ENCODE measurements around the gene LRRC46.

Gene LRRC46

DNA sequence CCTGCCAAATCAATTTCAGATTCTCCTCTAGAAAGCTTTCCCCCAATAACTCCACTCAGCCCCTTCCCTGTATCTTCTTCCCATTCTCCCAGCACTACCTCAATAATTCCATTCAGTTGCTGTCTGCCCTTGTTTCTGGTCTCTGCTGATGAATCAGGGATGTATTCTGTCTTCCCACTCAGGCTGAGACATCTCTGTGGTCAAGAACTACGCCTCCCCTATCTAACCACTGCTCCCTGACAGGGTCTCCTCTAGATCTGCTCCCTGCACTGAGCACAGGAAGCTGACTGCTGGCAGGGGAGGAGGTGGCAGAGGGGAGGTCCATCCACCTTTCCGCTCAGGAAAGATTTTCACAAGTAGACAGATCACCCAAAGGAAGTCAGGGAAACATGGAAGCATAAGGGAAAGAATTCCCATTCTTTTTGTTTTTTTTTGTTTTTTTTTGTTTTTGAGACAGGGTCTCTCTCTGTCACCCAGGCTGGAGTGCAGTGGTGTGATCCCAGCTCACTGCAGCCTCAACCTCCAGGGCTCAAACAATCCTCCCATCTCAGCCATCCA lies 47.6 kb downstream of the LRRC46 start:
- DNase-seq: no peak

DNA sequence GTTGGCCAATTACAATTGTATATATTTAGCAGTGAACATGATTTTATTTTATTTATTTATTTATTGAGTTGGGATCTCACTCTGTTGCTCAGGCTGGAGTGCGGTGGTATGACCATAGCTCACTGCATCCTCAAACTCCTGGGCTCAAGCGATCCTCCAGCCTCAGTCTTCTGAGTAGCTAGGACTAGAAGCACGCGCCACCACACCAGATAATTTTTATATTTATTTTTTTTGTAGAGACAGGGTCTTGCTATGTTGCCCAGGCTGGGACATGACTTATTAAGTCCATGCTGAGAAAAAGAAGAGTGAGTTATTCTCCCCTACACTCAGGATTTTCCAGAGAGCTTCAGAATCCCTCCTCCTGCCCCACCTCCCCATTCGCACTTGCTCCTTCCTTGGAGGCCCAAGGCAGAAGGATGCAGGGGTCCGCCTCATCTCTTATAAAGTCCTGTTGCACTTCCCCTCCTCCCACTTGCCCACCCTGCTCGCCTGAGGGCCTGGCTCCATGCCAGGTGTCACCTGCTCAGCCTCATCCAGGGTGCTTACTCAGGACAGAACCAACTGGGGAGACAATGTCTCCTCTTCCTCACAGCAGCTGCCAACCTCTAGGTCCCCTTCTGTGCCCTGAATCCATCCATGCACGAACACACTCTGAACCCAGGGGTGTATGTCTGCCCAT lies 48.4 kb downstream of the LRRC46 start:
- DNase-seq: no peak

DNA sequence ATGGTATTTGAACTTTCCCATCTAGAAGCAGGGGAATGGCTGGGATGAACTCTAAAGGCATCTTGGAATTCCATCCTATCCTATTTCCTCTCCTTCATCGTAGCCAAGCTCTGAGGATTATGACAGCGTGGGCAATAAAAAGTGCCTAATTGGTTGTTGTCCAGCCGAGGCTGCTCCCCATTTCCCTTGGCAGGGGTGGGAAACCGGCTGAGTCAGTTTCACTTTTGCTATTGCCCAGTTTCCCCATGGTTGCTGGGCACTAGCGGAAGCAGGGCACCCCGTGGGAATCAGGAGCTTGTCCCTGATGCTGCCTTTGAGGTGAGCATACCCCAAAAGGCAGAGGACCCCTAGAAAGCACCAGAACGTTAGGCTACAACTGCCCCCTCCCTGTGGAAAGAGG lies 50.8 kb downstream of the LRRC46 start:
- DNase-seq: no peak

DNA sequence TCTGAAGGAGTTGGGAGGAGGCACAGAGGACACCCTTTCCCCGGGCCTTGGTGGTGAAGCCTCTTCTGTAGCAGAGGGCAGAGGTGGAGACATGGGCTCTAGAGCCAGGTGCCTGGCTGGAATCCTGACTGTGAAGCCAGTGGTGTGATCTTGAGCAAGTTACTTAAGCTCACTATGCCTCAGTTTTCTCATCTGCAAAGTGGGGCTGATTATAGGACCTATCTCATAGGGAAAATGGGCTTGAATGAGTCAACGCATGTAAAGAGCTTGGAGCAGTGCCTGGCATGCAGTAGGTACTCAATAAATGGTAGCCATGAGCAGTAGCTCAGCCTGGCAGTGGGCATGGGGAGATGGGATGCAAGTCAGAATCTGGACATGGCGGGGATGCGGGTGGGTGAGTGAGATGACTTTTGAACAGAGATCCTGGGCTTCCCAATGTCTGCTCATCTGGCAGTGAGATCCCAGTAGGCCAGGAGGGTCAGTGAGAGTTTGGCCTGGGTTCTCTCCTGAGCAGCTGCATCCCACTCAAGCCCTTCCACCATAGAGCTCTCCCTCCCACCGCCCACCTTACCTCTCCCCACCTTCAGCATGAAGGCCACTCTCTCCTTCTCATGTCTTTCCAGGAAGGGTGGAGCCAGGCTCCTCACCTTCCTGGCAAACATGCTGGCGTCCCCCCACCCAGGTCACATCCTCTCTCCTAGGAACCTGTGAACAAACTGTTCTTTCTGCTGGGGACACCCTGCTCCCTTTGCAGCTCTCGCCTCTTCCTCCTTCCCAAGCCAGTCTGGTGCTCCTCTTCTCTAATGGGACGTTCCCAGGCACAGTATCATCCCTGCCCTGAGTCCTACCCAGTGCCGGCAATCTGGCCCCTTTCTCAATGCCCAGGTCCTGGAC lies 51.5 kb downstream of the LRRC46 start:
- no peak for DNase-seq

DNA sequence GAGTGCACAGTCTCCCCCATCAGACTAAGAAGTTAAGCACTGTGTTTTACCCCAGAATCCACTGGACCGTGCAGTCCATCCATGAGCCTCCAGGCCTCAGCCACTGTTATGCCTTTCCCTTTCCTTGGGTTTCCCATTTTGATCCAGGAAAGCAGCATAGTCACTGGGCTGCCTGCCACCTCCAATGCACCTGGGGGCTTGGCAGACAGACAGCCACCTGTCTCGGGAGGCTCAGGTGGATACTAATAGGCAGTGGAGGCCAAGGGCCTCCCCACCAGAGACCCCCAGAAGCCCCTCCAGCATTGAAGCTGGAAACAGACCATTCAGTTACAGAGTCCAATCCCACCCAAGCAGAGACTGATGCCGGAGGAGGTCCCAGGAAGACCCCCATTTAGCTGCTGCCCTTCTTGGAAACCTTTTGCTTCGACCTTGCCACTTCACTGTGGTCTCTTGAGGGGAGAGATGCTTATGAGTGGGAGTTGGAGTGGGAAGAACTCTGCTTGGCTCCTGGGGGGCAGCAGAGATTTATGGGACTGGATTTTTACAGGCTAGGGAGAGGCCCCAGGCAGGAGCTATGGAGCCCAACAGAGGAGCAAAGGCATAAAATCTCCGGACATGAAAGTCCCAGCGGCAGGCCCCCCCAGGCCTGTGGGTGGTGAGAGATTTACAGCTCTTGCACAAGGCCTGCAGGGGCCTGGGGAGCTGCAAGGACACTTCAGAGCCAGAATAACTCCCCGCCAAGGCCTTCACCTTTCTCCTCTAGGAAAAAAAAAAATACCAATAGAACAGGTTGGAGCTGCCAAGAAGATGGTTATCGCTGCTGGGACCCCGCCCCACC lies 52.3 kb downstream of the LRRC46 start:
- DNase-seq: no peak

DNA sequence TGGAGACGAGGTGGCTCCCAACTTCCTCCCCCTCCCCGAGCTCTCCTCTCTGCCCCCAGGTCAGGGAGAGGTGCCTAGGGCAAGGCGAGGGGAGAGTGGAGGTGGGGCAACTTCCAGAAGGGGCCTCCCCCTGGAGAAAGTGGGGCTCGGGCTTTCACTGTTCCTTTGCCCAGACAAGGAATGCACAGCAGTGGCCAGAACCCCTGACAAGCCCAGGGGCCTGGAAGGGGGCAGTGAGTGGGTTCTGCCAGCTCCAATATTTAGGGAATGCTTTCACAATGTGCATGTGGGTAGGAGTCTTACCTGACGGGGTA lies 52.9 kb downstream of the LRRC46 start:
- DNase-seq: no peak

DNA sequence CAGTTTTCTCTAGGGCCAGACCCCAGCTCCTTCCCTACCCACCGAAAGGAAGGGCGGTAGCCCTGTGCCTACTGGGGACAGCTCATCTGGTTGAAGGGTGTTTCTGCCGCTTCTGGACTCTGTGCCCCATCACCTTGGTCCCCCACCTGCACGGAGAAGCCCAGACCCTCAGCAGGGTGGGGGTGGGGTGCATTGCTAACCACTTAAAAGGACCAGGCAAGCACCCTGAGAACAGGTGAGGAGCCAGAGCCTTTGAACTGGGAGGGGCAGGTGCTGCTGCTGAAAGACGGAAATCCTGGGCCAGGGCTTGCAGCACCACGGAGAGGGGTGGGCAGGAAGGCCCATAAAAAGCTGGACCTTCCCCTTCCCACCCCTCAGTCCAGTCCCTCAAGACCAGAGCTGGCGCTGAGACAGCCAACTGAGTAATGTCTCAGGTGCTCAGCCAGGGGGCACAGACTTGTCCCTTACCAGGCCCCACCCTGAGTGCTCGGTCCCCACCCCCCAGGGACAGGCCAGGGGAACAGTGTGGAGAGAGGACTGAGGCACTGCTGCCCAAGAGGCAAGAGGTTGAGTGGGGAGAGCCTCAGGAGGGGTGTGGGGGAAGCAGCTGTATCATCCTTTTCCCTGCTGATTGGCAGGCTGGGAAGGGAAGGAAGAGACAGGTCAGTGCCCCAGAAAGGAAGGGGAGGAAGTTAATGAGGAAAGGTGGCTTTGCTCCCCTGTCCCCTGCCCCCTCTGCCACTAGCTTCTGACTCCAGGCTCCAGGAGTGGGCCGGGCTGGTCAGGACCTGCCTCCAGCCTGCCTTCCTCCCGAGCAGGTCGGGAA lies 53.6 kb downstream of the LRRC46 start:
- DNase-seq: no peak

Measured in GDM1 (cell line).